ENCODE results near the gene SUSD6.

Gene SUSD6

GRCh38 chr14:69611172-69612013 lies at the start of gene SUSD6:
Gene SUSD6, plus strand, starts transcription at chr14:69611596. Its CDS starts 46,997 bp downstream, at chr14:69658593.
- peaks cover 11% of the 10 kb centered on the region for H3K36me3 Mint-ChIP-seq (ENCODE audit: low read depth)
- peak; percentile 78 for ATAC-seq
- no peaks in the 10 kb centered on the region for H3K9me3 Mint-ChIP-seq
- H3K4me1 Mint-ChIP-seq = peaks cover 54% of the 10 kb centered on the region
- H3K4me3 Mint-ChIP-seq = peak within 1 kb of the TSS; percentile 96
- H3K27me3 Mint-ChIP-seq = no peaks in the 10 kb centered on the region
- peak within 1 kb of the TSS; percentile 94 for H3K27ac Mint-ChIP-seq
- peak; percentile 88 for DNase-seq

- no peak for DNase-seq
- no peaks in the 10 kb centered on the region for H3K4me1 Mint-ChIP-seq
- H3K36me3 Mint-ChIP-seq (ENCODE audit: low read depth) = no peaks in the 10 kb centered on the region
- H3K27ac Mint-ChIP-seq = no peak overlapping the region
- peaks cover 38% of the 10 kb centered on the region for H3K27me3 Mint-ChIP-seq
- no peaks in the 10 kb centered on the region for H3K9me3 Mint-ChIP-seq
- no peak overlapping the region for H3K4me3 Mint-ChIP-seq
- ATAC-seq = no peak
These were observed 49.5 kb upstream of the SUSD6 start for GRCh38 chr14:69561893-69562292.

GRCh38 chr14:69567563-69567962 lies 43.8 kb upstream of the SUSD6 start:
- H3K27me3 Mint-ChIP-seq = peaks cover 62% of the 10 kb centered on the region
- H3K27ac Mint-ChIP-seq = no peak overlapping the region
- no peak for ATAC-seq

GRCh38 chr14:69569859-69570258 lies 41.5 kb upstream of the SUSD6 start:
- Mint-ChIP-seq H3K4me3 (no peak overlapping the region), H3K9me3 (no peaks in the 10 kb centered on the region), H3K36me3 (ENCODE audit: low read depth) (no peaks in the 10 kb centered on the region), H3K4me1 (peaks cover 13% of the 10 kb centered on the region), H3K27me3 (peaks cover 61% of the 10 kb centered on the region), H3K27ac (no peak overlapping the region)
- ATAC-seq (no peak), DNase-seq (no peak)

More at GRCh38 chr14:69567563-69567962, 43.8 kb upstream of the SUSD6 start:
- DNase-seq = no peak
- H3K9me3 Mint-ChIP-seq = no peaks in the 10 kb centered on the region
- peaks cover 4% of the 10 kb centered on the region for H3K4me1 Mint-ChIP-seq
- H3K4me3 Mint-ChIP-seq = no peak overlapping the region
- no peaks in the 10 kb centered on the region for H3K36me3 Mint-ChIP-seq (ENCODE audit: low read depth)

GRCh38 chr14:69570836-69571330 lies 40.5 kb upstream of the SUSD6 start:
- Mint-ChIP-seq H3K9me3 (no peaks in the 10 kb centered on the region), H3K4me3 (no peak overlapping the region)
- no peak for ATAC-seq

GRCh38 chr14:69571449-69572029 lies 39.9 kb upstream of the SUSD6 start:
- no peaks in the 10 kb centered on the region for H3K36me3 Mint-ChIP-seq (ENCODE audit: low read depth)
- no peak for ATAC-seq
- H3K27me3 Mint-ChIP-seq = peaks cover 69% of the 10 kb centered on the region
- peaks cover 13% of the 10 kb centered on the region for H3K4me1 Mint-ChIP-seq
- H3K9me3 Mint-ChIP-seq = no peaks in the 10 kb centered on the region
- no peak overlapping the region for H3K4me3 Mint-ChIP-seq
- no peak for DNase-seq
- no peak overlapping the region for H3K27ac Mint-ChIP-seq

More at GRCh38 chr14:69570836-69571330, 40.5 kb upstream of the SUSD6 start:
- Mint-ChIP-seq H3K36me3 (ENCODE audit: low read depth) (no peaks in the 10 kb centered on the region), H3K4me1 (peaks cover 13% of the 10 kb centered on the region), H3K27ac (no peak overlapping the region), H3K27me3 (peaks cover 65% of the 10 kb centered on the region)
- DNase-seq = no peak

GRCh38 chr14:69572030-69572840 lies 39.2 kb upstream of the SUSD6 start:
- Mint-ChIP-seq H3K27ac (no peak overlapping the region), H3K27me3 (peaks cover 70% of the 10 kb centered on the region), H3K9me3 (no peaks in the 10 kb centered on the region), H3K36me3 (ENCODE audit: low read depth) (no peaks in the 10 kb centered on the region), H3K4me3 (no peak overlapping the region), H3K4me1 (peaks cover 13% of the 10 kb centered on the region)
- DNase-seq (peak; percentile 6), ATAC-seq (no peak)

GRCh38 chr14:69572841-69573135 lies 38.6 kb upstream of the SUSD6 start:
- H3K4me3 Mint-ChIP-seq = no peak overlapping the region
- H3K27ac Mint-ChIP-seq = no peak overlapping the region
- ATAC-seq (no peak), DNase-seq (no peak)
- no peaks in the 10 kb centered on the region for H3K36me3 Mint-ChIP-seq (ENCODE audit: low read depth)
- no peaks in the 10 kb centered on the region for H3K9me3 Mint-ChIP-seq
- H3K27me3 Mint-ChIP-seq = peaks cover 65% of the 10 kb centered on the region
- peaks cover 13% of the 10 kb centered on the region for H3K4me1 Mint-ChIP-seq

GRCh38 chr14:69573205-69573830 lies 38.1 kb upstream of the SUSD6 start:
- Mint-ChIP-seq H3K9me3 (no peaks in the 10 kb centered on the region), H3K36me3 (ENCODE audit: low read depth) (no peaks in the 10 kb centered on the region), H3K27me3 (peaks cover 61% of the 10 kb centered on the region), H3K27ac (no peak overlapping the region), H3K4me3 (peak overlapping the region; percentile 38), H3K4me1 (peaks cover 13% of the 10 kb centered on the region)
- no peak for DNase-seq
- no peak for ATAC-seq

GRCh38 chr14:69573831-69574262 lies 37.5 kb upstream of the SUSD6 start:
- Mint-ChIP-seq H3K4me1 (peaks cover 13% of the 10 kb centered on the region), H3K36me3 (ENCODE audit: low read depth) (no peaks in the 10 kb centered on the region), H3K9me3 (no peaks in the 10 kb centered on the region), H3K4me3 (peak overlapping the region; percentile 38), H3K27me3 (peaks cover 63% of the 10 kb centered on the region), H3K27ac (no peak overlapping the region)
- ATAC-seq = no peak
- DNase-seq = peak; percentile 13

GRCh38 chr14:69574263-69574953 lies 37.0 kb upstream of the SUSD6 start, which contains the start of gene CCDC177:
Gene CCDC177, minus strand, starts transcription at chr14:69574871. Its CDS starts 1,249 bp downstream, at chr14:69573622.
- no peak within 1 kb of the TSS for H3K27ac Mint-ChIP-seq
- DNase-seq (peak; percentile 80), ATAC-seq (peak; percentile 67)
- H3K4me3 Mint-ChIP-seq = peak within 1 kb of the TSS; percentile 79
- peaks cover 57% of the 10 kb centered on the region for H3K27me3 Mint-ChIP-seq
- peaks cover 13% of the 10 kb centered on the region for H3K4me1 Mint-ChIP-seq
- no peaks in the 10 kb centered on the region for H3K9me3 Mint-ChIP-seq
- no peaks in the 10 kb centered on the region for H3K36me3 Mint-ChIP-seq (ENCODE audit: low read depth)

- no peak for ATAC-seq
- H3K36me3 Mint-ChIP-seq (ENCODE audit: low read depth) = no peaks in the 10 kb centered on the region
- H3K4me3 Mint-ChIP-seq = peak overlapping the region; percentile 79
- peaks cover 13% of the 10 kb centered on the region for H3K4me1 Mint-ChIP-seq
- H3K27me3 Mint-ChIP-seq = peaks cover 52% of the 10 kb centered on the region
- H3K9me3 Mint-ChIP-seq = no peaks in the 10 kb centered on the region
- no peak for DNase-seq
- H3K27ac Mint-ChIP-seq = no peak overlapping the region
These were observed 36.5 kb upstream of the SUSD6 start for GRCh38 chr14:69574954-69575295.

- Mint-ChIP-seq H3K27ac (no peak overlapping the region), H3K4me3 (no peak overlapping the region), H3K27me3 (peaks cover 27% of the 10 kb centered on the region), H3K9me3 (no peaks in the 10 kb centered on the region), H3K4me1 (peaks cover 4% of the 10 kb centered on the region), H3K36me3 (ENCODE audit: low read depth) (no peaks in the 10 kb centered on the region)
- ATAC-seq (no peak), DNase-seq (no peak)
These were observed 31.9 kb upstream of the SUSD6 start for GRCh38 chr14:69579476-69579875.

All from activated naive CD8-positive, alpha-beta T cell treated with anti-CD3 and anti-CD28 coated beads, Interleukin-2, amount 50 U/mL, for 24 hours (primary cell).